NCI-H1105 treated with DMSO at 0.1 percent for 48 hours (cell line): ENCODE data around the gene CDCA8.
A peak's percentile ranks its signal among the peaks of the same experiment; 100 is the strongest.
"Not testable (repeated sequence)": the region's sequence is repeated elsewhere in the genome, so short reads cannot be mapped to it uniquely, and the experiment has no call there.

Experiments
- DNase-seq: peaks from one replicate; lab custom pipeline; 2025; lab: John Stamatoyannopoulos, UW

CDCA8 gene

DNA sequence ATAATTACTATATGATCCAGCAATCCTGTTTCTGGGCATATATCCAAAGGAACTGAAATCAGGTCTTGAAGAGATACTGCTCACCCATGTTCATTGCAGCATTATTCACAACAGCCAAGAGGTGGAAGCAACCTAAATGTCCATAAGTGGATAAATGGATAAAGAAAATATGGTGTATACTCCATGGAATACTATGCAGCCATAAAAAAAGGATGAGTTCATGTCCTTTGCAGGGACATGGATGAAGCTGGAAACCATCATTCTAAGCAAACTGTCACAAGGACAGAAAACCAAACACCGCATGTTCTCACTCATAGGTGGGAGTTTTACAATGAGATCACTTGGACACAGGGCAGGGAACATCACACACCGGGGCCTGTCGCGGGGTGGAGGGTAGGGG lies 46.3 kb downstream of the CDCA8 start:
- not testable (repeated sequence) for DNase-seq

DNA sequence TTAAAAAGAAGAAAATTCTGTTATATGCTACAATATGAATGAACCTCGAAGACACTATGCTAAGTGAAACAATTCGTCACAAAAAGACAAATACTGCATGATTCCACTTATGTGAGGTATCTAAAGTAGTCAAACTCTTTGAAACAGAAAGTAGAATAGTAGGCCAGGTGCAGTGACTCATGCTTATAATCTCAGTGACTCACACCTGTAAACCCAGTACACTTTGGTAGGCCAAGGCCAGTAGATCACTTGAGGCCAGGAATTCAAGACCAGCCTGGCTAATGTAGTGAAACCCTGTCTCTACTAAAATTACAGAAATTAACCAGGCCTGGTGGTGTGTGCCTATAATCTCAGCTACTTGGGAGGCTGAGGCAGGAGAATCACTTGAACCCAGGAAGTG lies 46.9 kb downstream of the CDCA8 start:
- no peak for DNase-seq

DNA sequence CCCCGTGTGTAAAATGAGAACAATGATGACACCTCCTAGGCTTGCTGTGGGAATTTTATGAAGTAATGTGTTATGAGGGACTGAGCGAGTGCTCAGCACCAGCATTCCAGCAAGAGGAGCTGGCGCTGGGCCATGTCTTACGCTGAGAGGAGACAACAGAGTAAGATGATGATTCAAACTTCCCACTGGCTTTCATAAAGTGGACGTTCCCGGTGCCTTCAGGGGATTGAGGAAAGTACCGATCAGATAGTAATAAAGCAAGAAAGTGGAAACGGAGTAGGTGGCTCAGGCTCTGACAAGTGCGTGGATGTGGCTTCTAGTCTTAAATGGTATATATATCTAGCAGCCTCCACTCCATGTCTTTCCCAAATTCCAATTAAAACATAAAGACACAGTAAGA lies 48.8 kb downstream of the CDCA8 start:
- no peak for DNase-seq

DNA sequence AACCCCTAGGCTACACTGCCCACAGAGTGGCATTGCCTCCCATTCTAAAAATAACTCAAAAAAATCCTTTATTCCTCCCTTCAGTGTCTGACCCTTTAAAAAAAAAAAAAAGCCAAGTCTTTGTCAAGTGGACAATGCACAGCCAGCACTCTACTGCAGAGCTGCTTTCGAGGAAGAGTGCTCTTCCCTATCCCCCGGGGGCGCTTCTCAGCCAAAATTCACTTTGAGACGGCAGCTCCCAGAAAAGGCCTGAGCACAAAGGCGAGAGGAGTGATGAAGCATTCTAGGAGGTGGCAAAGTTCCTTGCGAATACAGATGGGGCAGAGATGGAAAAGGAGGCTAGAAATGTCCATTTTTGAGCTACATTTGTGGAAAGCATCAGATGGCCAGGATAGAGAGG lies 49.3 kb downstream of the CDCA8 start:
- no peak for DNase-seq

DNA sequence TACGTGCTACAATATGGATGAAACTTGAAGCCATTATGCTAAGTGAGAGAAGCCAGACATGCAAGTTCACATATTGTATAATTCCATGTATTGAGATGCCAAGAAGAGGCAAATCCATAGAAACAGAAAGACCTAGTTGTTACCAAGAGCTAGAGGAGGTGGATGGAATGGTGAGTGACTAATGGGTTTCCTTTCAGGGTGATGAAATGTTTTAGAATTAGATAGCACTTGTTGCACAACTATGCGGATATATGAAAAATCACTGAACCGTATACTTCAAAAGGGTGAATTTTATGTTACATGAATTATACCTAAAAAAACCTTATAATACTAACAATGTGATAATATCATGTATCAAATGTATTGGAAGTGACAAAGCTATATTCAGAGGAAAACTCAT lies 54.5 kb downstream of the CDCA8 start:
- no peak for DNase-seq

DNA sequence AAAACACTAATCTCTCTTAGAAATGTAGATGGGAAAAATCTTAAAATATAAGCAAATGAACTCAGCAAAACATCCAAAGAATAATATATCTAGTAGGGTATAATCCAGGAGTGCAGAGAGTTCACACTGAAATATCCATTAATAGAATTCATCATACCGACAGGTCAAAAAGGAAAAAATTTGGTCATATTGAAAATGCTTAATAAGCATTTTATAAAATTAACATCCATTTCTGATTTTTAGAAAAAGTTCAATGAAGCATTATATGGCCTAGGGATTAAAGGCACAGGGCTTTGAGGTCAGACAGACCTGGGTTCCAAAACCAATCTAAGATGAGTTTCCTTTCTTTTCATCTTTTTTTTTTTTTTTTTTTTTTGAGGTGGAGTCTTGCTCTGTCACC lies 56.2 kb downstream of the CDCA8 start:
- DNase-seq, result no peak

DNA sequence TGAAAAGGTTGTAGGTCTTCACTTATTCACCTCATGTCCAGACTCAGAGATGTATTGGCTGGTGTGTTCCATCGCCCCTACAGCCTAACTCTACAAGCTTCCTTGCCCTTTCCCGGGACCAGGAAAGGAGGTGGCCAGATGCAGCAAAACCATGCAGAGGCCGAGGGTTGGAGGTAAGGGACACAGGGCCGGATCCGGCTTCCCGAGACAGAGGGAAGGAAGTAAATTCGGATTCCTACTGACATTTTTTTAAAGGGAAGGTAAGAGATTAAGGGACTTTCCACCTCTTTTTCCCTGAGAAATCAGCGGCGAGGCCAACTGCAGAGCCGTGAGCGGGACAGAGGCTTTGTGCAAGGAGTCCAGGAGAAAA lies 59.9 kb downstream of the CDCA8 start:
- no peak for DNase-seq

DNA sequence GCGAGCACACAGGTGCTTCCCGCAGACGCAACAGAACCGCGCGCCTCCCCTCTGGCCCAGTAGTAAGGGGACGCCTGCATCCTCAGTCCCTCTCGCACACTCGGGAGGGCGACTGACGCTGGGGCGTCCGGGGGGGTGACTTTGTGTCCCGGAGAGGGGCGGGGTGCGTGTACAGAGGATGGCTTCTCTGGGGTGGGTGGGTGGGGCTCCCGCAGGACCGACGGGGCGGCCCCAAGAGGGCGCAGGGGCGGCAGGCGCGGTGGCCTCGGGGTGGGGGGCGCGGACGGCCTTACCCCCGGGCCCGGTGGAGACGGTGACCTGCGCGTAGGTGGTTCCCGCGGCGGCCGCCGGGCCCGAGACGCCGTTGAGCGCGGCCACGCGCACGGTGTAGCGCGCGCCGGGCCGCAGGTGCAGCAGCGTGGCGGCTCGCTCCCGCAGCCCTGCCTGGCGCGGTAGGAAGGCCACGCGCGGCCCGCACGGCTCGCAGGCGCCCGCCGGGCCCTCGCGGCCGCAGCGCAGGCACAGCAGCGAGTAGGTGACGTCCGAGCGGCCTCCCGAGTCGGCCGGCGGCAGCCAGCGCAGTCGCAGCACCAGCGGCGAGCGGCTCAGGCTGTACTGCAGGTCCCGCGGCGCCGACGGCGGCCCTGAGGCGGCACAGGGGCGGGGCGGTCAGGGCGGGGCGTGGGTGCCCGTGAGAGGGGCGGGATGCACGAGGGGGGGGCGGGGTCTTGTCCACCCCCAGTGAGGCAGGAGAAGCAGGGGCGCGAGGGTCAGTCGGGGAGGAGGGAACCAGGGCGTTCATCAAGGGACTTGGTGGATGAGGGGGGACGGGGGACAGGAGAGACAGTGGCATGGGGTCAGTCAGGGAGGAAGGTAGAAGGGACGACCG lies 60.5 kb downstream of the CDCA8 start:
- peak; percentile 61 for DNase-seq

DNA sequence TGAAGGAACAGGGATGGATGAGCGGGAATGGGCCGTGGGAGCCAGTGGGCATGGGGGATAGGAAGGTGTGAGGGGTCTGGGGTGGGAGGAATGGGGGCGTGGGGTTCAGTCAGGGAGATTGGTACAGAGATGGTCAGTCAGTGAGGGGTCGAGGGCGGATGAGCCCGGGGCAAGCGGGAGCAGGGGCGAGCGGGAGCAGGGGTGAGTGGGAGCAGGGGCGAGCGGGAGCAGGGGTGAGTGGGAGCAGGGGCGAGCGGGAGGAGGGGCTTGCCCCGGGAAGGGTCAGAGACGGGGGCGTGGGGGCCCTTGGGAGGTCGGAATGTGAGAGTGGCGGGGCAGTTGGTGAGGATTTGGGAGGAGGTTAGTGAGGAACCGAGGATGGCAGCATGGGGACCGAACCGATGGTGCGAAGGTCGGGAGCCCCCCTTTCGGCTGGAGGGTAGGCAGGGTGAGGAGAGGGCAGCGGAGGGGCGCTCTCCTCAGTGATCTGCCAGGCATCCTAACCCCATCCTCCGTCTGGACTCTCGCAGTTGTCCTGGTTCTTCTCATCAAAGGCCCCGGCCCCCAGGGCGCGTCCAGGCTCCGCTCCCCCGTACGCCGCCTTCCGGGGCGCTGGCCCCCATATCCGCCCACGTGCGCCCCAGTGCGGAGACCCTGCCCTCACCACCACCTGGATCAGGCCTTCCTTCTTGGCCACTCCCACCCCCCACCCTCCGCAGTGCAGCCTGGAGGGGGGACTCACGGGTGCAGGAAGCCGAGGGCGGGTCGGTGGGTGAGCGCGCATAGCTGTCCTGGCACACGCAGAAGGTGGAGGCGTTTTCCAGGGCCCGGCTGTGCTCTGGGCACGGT lies 61.4 kb downstream of the CDCA8 start:
- DNase-seq, result no peak

DNA sequence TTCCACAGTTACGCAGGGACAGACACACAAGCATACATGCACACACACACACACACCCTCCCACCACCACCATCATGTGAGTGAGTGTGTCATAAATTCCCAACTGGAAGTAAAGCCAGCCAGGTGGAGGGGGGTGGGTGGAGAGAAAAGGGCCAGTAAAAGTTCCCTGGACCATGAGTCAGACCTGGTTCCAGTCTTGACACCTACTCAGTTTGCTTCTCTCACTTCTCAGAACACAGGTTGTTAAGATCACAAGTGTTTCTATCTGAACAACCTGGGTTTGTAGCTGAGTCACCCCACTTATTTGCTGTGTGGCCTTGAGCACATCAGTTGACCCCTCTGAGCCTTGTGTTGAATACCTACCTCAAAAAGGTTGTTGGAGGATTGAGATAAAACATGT lies 63.0 kb downstream of the CDCA8 start:
- no peak for DNase-seq

DNA sequence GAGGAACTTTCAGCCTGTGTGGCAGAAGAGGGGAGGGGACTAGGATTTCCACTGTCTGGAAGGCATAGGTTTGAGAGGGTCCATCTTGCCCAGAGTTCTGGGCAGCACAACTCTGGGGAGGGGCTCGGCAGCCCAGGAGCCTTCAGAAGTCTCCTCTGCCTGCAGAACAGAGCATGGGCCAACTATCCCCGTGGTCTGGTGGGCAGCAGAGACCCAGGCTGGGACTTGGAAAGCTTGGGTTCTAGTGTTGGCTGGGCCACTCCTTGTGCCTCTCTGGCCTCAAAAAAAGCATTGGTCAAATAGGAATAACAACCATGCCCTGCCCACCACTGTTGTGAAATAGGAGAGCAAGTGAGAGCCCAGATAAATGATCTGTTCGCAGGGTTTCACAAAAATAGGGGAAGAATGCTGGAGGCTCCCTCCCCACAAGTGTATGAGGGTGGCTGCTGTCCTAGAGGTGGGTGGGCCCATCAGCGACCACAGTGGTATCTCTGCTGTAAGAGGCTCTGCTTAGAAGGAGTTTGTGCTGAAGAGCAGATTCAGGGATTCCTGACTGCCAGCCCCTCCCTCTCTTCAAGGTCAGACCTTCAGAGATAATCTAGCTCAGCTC lies 63.7 kb downstream of the CDCA8 start:
- no peak for DNase-seq
